Stimulated activated CD4-positive, alpha-beta T cell treated with anti-CD3 and anti-CD28 coated beads, TNF-alpha, amount 100 ng/mL, for 4 hours (primary cell): ENCODE results near the gene MACROH2A2.
"Not testable (repeated sequence)": the region's sequence is repeated elsewhere in the genome, so short reads cannot be mapped to it uniquely, and the experiment has no call there.

Experiments
- DNase-seq, 3 experiments: peaks; one replicate each; pipeline ENCODE4 v3.0.0-alpha.2; 2020; ENCODE audit warnings: low read depth in 3 of 3

Gene MACROH2A2

DNA sequence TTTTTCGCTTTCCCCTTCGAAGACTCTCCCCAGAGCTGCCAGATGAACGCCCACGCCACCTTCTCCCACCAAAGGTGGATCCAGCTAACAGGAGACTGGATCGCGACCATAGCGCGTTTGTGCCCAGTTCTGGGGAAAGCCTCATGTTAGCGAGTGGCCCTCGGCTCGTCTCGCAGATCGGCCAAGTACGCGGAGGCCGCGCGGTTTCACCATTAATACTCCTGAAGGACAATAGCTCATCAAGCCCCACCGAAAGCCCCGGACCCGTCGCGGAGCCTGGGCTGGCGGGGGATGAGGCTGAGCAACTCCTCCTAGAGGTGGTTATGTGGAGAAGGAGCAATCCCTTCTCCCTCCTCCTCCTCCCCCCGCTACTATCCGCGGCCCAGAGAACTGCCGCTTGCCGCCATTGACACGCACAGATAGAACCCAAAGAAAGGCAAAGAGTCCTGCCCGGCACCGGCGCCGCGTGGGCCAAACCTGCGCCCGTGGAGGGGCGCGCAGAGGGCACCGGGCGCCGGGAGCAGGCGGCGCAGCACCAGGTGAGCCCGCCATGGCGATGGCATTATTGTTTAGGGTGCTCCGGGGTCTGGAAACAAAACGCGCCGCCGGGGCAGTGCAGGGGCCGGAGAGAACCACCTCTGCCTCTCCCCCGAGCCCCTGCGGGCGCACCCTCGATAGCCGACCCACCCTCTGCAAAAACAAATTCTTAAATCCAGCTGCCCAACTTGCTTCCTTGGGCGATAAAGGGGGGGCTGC is at the start of gene MACROH2A2:
Gene MACROH2A2 (plus strand): TSS at position 385 of the 756 bp plus-strand sequence. CDS start 22,813 bp downstream, outside the sequence.
- DNase-seq, result no peak

DNA sequence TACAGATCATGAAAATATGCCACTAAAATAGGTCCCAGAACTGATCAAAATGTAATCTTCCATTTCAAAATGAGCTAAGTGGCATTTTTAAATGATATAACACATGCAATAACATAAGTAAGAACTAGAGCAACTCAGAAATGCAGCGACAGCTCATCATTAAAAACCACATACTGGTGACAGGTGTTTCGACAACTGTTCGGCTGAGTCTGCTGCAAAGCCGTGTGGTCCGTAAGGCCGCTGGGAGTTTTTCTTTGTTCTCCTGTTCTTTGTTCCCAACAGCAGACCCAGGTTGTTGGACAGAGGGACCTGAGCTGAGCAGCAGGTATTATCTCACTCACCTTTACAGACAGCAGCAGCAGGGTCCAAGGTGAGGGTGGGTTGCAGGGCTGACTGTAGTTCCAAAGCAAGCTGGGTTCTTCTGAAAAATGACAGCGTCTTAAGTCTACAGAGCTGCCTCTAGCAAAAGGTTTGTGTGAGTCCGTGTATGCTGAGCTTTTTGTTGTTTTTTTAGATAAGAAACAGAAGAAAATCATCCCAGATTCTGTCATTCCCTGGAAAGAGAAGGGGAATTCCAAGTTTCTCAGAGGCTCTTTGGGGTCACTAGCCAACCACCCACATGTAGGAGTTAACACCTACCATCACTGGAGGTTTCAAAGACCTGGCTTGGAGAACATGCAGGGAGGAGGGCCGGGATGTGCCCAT is 45.4 kb upstream of the MACROH2A2 start:
- no peak for DNase-seq

DNA sequence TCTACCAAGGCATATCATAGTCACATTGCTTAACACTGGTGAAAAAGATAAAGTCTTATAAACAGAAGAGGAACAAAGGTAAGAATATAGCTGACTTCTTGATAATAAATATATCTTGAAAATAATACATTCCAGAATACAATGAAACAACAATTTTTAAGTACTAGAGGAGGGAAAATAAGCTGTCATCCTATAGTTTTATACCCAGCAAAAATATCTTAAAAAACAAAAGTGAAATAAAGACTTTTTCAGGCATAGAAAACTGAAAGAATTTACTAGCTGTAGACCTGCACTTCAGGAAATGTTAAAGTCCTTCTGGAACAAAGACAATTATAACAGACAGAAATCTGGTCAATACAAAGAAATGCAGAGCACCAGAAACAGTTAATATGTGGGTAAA is 21.4 kb upstream of the MACROH2A2 start:
- no peak for DNase-seq

DNA sequence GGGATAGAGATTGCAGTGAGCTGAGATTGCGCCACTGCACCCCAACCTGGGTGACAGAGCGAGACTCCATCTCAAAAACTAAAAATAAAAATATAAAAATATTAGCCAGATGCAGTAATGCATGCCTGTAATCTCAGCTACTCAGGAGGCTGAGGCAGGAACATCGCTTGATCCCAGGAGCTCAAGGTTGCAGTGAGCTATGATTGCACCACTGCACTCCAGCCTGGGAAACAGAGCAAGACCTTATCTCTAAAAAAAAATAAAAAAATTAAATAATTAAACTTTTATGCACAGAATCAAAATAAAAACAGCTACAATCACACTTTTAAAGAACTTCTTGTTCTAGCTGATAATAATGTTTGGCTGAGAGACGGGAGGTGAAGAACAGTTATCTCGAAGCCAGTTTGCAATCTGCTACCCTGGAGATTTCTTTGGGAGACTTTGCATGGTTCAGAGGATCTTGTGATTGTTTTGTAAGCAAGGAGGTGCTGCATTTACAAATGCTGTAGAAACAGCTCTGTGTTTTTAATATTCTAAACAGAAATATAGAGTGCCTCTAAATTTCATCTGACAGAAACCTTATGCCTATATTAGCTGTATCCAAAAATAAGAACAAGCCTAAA is 19.9 kb upstream of the MACROH2A2 start:
- no peak for DNase-seq

DNA sequence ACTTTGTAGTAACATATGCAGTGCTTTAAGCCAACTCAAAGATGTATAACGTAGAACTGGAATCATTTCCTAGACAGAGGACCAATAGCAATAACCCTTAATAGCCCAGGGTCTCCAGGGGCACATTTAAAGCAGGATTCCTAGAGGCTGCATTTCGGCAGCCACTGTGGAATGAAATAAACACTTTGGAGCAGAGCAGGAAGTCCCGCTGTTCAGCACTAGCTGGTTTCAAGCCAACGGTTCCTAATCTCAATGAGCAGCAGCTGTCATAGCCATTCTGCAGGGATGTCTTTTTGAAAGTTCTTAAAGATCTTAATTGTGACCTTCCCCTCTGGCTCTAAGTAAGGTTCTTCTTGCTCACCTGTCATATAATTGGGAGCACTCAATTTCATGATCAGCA is 18.4 kb upstream of the MACROH2A2 start:
- DNase-seq, result no peak

DNA sequence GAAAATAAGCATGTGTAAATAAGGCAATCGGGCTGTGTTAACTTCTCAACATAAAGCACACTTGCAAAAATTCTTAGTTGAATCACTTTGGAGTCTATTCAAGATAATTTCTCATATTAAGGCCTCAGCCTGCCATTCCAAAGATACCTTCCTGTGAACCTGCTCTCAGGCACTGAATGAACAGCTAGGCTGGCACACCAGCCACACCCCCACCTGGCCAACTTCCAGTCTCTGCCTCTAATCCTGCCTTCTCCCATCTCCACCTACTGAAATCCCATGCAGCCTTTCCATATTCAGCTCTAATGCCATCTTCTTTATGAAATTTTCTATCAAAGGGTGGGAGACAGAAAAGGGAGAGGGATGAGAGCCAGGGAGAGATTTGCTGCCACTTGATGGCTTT is 17.1 kb upstream of the MACROH2A2 start:
- DNase-seq, result no peak

DNA sequence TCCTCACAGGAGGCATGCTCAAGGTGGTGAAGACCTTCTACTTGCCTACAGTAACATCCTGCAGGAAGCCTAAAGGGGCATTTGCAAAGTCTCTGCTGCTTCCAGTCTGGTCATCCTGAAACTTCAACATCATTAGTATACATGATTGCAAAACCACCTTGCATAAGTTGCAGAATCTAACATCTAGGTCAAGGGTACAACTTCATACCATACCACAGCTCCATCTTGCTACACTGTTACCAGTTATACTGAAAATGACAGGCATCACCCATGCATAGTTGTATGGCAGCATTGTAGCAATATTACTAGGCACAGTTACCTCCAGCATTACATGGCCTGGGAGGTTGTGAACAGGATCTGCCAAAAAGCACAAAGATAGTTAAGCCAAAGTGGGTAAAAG is 13.7 kb upstream of the MACROH2A2 start:
- DNase-seq, result no peak

DNA sequence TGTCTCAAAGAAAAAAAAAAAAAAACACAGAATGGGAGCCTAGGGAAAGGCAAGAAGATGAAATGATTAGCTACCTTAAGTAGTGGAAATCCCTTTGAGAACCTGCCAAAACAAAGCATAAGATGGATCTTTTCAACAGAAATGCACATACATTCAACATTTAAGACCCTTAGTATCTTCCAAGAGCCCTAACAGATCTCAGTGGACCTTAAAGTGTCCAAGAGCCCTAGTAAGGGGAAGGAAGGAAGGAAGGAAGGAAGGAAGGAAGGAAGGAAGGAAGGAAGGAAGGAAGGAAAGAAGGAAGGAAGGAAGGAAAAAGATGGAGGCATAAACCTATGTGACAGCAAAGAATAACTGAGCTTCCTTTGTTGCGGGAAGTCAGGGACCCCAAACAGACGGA is 11.6 kb upstream of the MACROH2A2 start:
- no peak for DNase-seq

DNA sequence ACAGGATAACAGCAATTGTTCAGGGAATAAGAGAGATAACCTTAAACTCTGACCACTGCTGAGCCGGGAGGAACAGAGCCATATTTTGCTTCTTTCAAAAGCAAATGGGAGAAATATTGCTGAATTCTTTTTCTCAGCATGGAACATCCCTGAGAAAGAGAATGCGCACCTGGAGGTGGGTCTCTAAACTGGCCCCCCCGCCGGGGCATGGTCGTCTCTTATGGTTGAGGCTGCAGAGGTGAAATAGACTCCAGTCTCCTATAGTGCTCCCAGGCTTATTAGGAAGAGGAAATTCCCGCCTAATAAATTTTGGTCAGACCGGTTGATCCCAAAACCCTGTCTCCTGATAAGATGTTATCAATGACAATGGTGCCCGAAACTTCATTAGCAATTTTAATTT is 10.9 kb upstream of the MACROH2A2 start:
- not testable (repeated sequence) for DNase-seq

DNA sequence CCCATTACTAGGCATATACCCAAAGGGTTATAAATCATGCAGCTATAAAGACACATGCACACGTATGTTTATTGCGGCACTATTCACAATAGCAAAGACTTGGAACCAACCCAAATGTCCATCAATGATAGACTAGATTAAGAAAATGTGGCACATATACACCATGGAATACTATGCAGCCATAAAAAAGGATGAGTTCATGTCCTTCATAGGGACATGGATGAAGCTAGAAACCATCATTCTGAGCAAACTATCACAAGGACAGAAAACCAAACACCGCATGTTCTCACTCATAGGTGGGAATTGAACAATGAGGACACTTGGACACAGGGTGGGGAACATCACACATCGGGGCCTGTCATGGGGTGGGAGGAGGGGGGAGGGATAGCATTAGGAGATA is 5.6 kb upstream of the MACROH2A2 start:
- DNase-seq, result not testable (repeated sequence)

DNA sequence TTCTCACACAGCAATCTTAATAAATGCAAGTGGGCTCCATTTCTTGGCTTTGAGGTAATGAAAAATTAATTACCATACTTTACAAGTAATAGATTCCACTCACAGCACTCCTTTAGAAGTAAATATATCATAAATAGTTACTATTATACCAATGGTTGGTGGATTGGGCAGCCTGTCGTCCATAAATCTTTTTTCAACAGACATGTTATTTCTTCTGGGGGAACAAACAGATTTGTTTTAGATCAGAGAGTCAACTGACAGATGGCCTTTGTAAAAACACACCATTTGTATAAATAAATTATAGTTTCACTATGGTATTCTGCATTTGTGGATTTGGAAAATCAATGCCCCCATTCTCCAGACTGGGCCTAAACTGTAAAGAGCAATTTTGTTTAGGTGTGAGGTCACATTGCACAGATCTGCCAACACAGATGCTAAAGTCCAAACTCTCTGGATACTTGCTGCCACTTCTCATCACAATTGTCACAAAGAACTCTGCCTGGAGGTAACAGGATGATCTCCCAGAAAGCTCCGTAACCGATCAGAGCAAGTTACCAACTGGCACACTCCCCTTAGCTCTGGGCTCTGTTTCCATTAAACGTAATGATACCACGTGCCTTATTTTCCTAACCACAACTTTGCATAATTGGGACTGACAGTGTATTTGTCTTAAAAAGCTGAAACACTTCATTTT is 4.5 kb upstream of the MACROH2A2 start:
- DNase-seq, result no peak

DNA sequence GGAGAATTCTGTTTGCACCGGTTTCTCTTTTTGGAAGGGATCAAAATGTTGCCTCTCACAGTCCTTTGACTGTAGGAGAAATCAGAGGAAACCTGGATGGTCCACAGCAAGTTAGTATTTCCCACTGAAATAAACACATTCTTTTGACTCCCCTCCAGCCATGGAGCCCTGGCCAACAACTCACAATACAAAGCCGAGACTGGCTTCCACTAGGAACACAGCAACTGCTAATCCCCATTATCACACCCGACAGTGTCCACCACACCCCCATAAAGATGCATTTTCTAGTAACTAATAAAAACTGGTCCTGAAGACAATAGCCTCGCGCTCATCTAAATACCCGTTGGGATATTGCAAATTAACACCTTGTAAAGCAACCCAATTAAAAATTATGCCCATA is 798 bp upstream of the MACROH2A2 start:
- DNase-seq, result no peak

DNA sequence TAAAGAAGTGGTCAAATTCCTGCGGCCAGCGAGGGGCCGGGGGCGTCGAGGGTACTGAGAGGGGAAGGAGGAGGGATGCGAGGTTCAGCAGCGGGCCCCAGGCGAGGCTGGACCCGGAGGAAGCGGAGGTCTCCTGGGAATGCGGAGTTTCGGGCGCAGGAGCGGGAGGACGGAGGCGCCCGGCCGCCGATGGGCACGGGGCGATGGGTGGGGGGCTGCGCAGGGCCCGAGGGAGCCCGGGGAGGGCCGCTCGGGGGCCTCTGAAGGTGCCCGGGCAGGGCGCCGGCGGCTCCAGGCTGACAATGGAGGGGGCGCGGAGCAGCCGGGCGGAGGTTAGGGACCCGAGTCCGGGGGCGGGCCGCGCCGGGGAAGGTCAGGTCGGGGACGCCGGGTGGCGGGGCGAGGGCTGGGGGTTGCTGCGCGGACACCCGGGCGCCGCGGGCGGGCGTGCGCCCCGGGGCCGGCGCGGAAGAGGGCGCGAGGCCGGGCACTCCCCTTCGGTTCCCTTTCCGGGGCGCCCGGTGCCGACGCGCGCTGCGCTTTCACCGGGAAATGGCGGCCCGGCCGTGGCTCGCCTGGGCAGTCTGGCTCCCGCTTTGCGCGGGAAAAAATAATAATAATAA is 683 bp downstream of the MACROH2A2 start:
- DNase-seq, result peak in 1 of 3 experiments; percentile 7

DNA sequence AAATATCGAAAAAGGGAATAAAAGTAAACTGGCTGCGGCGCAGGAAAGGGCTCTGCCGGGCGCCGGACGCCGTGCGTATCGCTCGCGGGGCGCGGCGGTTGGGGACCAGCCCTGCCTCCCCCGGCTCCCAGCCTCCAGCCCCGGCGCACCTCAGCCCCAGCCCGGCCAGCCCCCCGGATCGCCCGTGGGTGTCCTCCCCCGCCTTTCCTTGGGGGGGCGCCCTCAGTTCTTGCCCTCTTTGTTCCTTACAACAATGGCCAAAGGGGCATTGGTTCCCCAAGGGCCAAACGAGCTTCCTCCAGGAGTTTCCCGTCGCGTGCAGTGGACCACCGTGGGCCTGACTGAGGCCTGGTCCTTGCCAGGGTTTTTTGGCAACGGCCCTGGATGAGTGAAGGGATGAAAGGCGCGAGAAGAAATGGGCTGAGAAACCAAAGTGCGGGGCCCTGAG is 1.2 kb downstream of the MACROH2A2 start:
- no peak for DNase-seq

DNA sequence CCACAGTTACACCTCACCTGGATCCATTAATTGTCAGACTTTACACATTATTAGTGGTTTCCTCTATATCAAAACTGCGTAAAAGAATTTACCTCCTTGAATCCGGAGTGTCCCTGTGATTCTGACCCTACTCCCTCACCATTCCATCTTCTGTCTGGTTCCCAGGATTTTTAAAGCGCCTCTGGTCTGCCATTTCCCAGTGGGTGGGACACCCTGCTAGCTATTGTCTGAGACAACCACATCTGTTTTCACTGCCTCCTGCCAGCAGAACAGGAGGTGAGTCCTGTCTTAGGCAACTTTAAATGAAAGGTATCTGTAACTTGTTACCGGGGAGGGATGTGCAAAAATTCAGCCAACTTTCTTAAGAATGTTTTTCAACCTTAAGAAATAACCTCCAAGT is 2.3 kb downstream of the MACROH2A2 start:
- no peak for DNase-seq

DNA sequence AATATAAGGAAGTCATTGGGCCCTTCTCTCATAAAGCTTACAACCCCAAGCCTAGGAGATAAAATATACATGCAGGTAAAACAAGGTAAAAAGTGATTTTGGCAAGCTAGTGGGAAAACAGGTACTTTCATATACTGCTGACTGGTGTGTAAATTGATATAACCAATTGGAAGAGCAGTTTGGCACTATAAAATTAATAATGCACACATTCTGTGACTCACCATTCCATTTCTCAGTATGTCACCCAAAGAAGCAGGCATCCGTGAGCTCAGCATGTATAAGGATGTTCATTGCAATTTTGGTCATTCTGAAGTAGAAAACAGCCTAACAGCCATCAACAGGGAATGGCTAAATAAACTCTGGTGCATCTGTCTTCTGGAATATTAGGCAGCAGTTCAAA is 2.9 kb downstream of the MACROH2A2 start:
- no peak for DNase-seq

DNA sequence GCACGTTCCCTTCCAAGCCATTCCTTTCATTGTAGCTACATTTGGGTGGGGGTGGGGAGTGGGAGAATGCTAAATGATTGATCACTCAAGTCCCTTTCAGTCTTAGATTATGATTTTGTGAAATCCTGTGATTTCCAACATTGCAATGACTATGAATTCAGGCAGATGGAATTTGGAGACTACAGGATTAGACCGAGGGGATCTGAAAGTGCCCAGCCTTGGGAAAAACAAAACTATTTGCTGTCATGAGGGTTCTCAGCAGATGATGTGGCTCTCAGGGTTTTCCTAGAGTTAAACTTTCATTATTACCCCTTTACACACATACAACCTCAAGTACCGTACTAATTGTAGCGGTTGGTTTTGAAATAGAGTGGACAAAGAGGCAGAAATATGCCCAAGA is 4.7 kb downstream of the MACROH2A2 start:
- DNase-seq, result no peak

DNA sequence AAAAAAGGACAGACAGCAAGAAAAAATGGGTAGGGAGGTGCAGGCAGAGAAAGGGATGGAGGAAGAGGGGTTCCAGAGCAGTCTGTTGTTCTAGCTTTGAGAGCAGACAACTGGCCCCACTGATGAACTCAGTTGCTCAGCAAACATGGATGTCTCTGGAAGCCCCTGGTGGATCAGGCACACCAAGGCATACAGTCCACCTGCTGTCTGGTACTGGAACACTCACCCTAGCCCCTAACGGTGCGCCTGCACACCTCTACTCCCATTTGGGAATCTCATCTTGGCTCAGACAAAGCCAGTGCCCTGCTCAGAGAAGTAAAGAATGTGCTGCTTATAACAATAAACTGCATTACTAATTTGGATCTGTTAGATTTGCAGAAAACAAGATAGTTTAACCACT is 7.7 kb downstream of the MACROH2A2 start:
- no peak for DNase-seq

DNA sequence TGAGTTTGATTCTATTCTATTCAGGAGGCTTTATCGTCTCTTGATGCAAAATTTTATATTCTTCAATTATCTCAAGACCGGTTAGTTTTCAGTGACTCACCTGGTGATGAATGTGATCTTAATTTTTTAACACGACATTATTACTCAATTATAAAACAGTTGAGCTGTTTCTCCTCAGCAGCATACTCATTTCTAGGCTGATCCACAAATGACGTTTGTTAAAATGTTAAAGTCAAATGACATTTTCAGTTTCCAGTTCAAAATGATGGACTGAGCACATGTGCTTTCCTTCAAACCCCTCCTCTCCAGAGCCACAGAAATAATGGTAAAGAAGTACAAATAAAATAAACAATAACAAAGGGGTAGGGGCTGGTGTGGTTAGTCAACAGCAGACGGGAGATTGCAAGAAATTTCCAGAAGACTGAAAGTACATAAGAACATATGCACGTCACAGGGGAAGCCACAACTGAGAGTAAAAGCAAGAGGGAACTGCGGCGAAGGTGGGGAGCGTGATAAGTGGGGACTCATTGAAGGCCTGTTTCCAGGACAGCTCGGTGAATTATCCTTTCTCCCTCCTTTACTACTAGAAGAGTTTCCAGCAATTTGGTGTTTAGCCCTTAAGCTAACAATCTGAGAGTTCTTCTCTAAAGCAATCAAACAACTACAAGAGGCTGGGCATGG is 10.9 kb downstream of the MACROH2A2 start:
- no peak for DNase-seq

DNA sequence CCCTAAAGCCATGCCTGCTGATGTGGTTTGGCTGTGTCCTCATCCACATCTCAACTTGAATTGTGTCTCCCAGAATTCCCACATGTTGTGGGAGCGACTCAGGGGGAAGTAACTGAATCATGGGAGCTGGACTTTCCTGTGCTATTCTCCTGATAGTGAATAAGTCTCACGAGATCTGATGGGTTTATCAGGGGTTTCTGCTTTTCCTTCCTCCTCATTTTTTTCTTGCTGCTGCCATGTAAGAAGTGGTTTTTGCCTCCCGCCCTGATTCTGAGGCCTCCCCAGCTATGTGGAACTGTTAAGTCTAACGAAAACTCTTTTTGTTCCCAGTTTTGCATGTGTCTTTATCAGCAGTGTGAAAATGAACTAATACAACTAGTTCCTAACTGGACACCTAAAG is 11.8 kb downstream of the MACROH2A2 start:
- no peak for DNase-seq

DNA sequence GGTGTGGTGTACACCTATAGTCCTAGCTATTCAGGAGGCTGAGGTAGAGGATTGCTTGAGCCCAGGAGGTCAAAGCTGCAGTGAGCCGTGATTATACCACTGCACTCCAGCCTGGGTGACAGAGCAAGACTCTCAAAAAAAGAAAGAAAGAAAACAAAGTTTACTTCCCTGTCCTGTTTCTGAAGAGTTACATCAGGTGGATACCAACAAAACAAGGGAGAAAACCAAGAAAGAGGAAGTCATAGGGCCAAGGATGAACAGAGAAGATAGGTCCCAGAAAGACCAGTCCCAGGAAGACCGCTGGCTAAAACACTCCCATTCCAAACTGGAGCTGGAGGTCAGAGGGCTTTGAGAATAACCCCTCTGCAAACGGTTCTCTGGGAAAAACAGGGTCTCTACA is 13.5 kb downstream of the MACROH2A2 start:
- DNase-seq, result no peak
